ENCODE measurements around the gene OTOA.
"Not testable (repeated sequence)": the region's sequence is repeated elsewhere in the genome, so short reads cannot be mapped to it uniquely, and the experiment has no call there.

DNA sequence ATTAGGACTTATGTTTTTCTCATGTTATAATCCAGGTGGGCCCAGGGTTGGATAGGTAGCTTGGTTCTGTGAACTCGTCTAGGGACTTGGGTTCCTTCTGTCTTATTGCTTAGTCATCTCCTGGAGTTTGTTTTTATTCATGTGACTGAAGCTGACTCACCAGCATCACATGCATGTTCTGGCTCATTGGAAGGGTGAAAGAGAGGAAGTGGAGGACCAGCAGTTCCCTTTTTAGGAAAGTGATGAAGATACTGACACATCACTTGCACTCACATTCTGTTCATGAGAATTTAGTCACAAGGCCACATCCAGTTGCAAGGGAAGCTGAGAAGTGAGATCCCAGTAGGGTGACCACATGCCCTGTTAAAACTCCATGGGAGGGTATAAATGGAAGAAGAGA is 126.7 kb downstream of the OTOA start:
- TF ChIP-seq, protein P1, sequence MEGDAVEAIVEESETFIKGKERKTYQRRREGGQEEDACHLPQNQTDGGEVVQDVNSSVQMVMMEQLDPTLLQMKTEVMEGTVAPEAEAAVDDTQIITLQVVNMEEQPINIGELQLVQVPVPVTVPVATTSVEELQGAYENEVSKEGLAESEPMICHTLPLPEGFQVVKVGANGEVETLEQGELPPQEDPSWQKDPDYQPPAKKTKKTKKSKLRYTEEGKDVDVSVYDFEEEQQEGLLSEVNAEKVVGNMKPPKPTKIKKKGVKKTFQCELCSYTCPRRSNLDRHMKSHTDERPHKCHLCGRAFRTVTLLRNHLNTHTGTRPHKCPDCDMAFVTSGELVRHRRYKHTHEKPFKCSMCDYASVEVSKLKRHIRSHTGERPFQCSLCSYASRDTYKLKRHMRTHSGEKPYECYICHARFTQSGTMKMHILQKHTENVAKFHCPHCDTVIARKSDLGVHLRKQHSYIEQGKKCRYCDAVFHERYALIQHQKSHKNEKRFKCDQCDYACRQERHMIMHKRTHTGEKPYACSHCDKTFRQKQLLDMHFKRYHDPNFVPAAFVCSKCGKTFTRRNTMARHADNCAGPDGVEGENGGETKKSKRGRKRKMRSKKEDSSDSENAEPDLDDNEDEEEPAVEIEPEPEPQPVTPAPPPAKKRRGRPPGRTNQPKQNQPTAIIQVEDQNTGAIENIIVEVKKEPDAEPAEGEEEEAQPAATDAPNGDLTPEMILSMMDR (IDR thresholded peaks at IDR 0.05): not testable (repeated sequence)
- not testable (repeated sequence) for TF ChIP-seq POLR2AphosphoS5 (IDR thresholded peaks at IDR 0.05; ENCODE audit: insufficient read depth in 1 of 2, low read depth in 1 of 2); POLR2A (IDR thresholded peaks at IDR 0.05)

Measured in vagina (tissue), 2 donors.